Measurements from ENCODE around the gene MAGEB17.
"Not testable (repeated sequence)": the region's sequence is repeated elsewhere in the genome, so short reads cannot be mapped to it uniquely, and the experiment has no call there.

The MAGEB17 gene

DNA sequence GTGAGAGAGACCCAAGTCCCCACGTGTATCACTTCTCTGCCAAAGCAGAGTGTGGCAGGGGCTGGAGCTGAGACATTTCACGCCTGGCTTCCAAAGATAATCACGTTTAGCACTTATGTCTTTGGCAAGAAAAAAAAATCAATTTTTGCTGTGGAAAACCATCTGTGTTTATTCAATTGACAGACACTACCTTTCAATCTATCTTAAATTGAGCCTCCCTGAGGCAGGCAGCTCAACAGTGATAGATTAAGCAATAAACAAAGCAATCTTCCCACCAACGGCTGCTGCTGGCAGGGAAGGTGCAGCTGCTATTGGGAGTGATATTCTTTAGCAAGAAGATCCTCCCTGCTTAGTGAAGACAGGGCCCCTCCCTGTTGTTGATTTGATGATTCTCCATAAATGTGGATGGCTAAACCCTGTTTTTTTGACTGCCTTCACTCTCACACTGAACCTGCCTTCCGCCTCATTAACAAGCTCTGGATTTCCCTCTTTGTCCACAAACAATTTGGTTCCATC is 11.6 kb upstream of the MAGEB17 start:
- no peak for DNase-seq (ENCODE audit: low read depth in 1 of 2, low spot score in 1 of 2)

DNA sequence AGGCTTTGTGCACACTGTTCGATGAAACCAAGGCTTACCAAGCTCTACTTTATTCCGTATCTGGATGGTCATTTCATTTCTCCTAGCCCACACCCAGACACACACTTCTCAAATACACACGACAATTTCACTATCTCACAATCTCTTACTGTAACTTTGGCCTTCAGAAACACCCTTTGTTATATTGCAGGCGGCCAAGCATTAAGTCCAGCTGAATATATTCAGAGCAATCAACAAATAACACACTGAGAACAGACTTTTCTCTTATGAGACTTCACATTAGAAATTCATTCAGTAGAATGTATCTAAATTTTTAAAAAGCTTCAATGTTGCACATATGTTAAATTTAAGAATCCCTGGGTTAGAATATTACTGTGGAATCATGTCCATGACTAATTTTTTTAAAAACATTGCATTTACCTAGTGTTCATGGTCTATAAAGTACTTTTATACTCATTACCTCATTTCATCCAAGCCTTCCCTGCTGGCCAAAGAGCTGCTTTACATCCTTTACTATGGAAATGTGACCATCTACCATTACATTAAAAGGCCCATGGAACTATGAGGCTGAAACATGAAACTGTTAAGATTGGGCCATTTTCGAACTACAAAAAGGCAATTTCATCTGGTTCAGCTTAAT is 10.5 kb upstream of the MAGEB17 start:
- no peak for DNase-seq (ENCODE audit: low read depth in 1 of 2, low spot score in 1 of 2)

DNA sequence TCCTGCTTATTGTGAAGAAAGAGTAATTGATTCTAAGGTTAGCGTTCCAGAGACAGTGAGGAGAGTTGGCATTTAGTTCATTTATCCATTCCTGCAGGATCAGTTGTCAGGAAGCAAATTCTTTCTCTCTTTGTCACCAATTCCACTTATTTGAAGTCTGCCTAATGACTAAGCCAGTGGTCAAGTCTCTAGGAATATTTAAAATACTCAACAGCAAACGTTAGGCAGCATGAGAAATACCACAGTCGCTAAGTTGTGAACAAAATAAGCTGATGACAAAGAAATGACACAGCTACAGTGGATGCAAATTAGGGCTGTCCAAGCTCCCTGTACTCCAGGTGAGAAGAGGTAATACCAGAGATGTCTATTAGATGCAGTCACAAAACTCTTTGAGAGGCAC is 6.6 kb upstream of the MAGEB17 start:
- no peak for DNase-seq (ENCODE audit: low read depth in 1 of 2, low spot score in 1 of 2)

DNA sequence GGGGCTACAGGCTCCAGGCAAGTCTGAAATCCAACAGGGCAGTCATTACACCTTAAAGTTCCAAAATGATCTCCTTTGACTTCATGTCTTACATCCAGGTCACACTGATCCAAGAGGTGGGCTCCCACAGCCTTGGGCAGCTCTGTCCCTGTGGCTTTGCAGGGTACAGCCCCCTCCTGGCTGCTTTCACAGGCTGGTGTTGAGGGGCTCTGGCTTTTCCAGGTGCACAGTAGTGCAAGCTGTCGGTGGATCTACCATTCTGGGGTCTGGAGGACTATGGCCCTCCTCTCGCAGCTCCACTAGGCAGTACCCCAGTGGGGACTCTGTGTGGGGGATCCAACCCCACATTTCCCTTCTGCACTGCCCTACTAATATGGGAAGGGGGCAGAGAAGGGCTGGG is 6.1 kb upstream of the MAGEB17 start:
- not testable (repeated sequence) for DNase-seq (ENCODE audit: low read depth in 1 of 2, low spot score in 1 of 2)

DNA sequence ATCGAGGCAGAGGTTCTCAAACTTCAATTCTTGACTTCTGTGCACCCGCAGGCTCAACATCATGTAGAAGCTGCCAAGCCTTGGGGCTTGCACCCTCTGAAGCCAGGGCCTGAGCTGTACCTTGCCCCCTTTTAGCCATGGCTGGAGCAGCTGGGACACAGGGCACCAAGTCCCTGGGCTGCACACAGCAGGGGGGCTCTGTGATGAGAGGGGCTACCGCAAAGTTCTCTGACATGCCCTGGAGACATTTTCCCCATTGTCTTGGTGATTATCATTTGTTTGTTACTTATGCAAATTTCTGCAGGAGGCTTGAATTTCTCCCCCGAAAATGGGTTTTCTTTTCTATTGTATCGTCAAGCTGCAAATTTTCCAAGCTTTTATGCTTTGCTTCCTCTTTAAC is 4.9 kb upstream of the MAGEB17 start:
- no peak for DNase-seq (ENCODE audit: low read depth in 1 of 2, low spot score in 1 of 2)

DNA sequence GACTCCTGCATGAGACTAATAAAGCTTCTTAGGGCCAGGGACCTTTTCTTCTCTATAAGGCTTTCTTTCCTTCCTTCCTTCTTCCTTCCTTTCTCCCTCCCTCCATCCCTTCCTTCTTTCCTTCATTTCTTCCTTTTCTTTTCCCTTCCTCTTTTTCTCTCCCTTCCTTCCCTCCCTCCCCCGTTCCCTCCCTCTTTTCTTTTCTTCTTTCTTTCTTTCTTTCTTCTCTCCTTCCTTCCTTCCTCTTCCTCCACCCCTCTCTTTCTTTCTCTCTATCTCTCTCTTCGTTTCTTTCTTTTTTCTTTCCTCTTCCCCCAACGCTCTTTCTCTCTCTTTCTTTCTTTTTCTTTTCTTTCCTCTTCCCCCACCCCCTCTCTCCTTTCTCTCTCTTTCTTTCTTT is 2.5 kb upstream of the MAGEB17 start:
- no peak for DNase-seq (ENCODE audit: low read depth in 1 of 2, low spot score in 1 of 2)

DNA sequence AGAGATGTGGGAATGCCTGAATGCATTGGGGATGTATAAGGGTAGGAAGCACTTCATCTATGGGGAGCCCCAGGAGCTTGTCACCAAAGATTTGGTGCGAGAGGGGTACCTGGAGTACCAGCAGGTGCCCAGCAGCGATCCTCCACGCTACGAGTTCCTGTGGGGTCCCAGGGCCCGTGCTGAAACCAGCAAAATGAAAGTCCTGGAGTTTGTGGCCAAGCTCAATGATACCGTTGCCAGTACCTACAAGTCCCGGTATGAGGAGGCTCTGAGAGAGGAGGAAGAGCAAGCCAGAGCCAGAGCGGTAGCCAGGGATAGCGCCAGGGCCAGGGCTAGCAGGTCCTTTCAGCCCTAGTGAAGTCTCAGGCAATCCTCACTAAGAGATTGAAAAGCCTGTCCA is 3.8 kb downstream of the MAGEB17 start:
- DNase-seq (ENCODE audit: low read depth in 1 of 2, low spot score in 1 of 2) = no peak

DNA sequence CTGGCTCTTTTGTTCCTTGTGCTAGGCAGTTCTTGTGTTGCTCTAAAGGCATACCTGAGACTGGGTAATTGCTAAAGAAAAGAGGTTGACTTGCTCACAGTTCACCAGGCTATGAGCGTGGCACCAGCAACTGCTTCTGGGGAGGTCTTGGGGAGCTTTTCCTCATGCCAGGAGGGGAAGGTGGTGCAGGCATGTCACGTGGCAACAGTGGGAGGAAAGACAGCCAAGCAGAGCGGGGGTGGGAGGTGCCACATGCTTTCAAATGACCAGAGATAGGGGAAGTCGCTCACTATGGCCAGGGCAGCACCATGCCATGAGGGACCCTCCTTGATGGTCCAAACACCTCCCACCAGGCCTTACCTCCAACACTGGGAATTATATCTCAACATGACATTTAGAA is 4.7 kb downstream of the MAGEB17 start:
- no peak for DNase-seq (ENCODE audit: low read depth in 1 of 2, low spot score in 1 of 2)

DNA sequence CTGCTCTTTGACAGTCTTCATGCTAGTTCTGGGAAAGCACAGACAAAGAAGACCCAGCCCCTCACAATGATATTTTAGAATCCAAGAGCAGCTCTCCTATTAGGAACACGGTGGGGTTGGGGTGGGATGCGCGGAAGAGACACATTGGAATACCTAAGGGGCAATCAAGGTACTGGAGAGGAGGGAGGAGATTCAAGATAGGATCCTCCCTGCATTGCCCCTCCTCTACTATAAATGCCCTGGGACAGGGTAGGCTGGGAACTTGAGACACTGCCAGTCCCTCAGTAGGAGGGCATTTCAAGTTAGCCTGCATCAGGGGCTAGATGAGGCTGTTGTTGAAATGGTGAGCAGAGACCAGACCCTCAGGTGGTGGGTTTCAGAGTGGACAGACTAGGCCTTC is 5.1 kb downstream of the MAGEB17 start:
- no peak for DNase-seq (ENCODE audit: low read depth in 1 of 2, low spot score in 1 of 2)

DNA sequence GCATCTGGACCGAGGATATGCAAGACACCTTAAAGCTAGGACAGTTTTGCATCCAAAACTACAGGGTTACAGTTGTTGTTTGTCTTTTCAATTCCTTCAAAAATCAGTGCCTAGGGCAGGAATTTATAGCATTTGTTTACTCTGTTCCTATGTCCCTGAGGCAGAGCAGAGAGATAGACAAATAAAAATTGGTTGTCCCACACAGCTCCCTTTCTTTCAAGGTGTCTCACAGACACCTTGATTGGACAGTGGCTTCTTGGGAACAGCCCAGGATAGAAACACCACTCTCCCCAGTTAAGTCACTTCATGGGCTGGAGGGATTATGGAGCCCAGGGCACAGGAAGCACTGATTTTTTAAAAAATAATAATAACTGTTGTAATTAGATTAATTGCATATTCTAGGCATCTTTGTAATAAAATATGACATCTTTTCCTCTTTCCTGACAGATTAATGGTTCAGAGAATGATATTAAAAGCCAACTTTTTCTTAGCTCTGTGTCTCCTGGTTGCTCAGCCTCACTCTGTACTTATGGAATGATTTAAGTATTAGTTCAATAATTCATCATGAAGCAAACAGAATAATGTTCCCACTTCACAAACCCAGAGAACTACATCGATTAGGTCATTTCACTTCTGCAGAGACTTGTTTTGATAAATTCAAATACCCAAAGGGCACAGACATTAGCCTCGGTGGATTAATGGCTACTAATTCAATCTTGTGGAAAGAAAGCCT is 8.2 kb downstream of the MAGEB17 start:
- no peak for DNase-seq (ENCODE audit: low read depth in 1 of 2, low spot score in 1 of 2)

DNA sequence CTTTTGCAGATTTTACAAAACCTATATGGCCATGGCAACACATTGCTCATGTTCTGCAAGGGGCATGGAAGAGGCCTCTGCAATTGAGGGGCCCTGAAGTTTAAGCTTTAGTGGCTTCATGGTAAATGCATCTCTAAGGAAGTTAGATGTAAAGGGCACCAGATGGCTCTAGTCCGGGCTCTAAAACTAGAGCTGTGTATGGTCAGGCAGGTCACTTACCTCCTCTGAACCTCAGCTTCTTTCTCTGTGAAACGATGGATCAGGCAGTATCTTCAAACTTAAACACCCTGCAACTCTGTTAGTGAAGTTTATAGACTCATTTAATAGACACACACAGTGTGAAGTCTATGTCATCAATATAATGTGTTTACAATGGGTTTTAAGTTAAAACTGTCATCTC is 10.0 kb downstream of the MAGEB17 start:
- DNase-seq (ENCODE audit: low read depth in 1 of 2, low spot score in 1 of 2) = no peak

DNA sequence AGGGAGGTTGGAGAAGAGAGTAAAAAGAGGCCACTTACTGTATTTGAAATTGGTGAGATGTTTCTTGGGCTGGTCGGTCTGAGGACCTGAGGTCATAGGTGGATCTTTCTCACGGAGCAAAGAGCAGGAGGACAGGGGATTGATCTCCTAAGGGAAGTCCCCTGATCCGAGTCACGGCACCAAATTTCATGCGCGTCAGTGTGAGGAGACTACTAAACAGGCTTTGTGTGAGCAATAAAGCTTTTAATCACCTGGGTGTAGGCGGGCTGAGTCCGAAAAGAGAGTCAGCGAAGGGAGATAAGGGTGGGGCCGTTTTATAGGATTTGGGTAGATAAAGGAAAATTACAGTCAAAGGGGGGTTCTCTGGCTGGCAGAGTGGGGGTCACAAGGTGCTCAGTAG is 16.6 kb downstream of the MAGEB17 start:
- not testable (repeated sequence) for DNase-seq (ENCODE audit: low read depth in 1 of 2, low spot score in 1 of 2)

DNA sequence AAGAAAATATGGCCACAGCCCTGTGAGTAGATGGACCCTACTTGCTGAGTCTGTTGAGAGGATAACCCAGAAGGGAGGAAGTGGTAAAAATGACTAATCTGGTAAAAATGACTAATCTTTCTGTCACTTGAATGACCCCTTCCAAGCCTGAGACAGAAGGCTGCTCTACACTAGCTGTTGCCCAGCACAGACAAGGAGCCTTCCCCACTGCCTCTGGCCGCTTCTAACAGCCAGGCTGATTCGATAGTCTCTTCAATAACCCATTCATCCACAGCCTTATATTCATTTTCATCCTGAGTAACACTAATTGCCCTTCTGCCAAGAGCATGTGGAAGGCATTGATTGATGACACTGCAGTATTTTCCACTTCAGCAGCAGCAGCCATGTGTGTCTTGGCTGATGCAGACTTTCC is 18.4 kb downstream of the MAGEB17 start:
- DNase-seq (ENCODE audit: low read depth in 1 of 2, low spot score in 1 of 2) = no peak

DNA sequence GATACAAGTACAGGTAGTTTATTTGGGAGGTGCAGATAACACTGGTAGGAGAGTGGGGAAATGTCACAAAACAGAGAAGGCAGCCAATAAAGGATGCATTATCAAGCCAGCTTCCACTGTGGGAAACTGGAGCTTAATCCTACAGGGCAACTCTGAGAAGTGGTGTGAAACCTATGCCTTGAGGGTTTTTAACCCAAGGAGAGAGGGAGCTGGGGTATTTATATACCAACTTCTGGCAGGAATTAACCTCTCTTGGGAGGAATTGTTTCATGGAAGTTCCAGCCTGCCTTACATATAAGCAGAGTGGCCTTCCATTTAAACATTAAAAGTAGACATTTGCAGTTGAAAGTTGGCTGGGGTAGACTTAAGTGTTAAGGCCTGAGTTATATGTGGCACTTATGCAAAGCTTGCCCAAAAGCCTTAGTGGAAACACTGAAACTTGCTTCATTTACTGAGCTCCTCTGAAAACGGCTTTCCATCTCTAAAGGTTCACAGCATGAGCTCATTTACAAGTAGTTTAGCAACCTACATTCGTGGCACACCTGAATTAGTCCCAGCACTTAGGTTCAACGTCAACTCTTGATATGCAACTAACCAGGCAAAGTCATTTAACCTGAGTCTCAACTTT is 19.2 kb downstream of the MAGEB17 start:
- no peak for DNase-seq (ENCODE audit: low read depth in 1 of 2, low spot score in 1 of 2)

DNA sequence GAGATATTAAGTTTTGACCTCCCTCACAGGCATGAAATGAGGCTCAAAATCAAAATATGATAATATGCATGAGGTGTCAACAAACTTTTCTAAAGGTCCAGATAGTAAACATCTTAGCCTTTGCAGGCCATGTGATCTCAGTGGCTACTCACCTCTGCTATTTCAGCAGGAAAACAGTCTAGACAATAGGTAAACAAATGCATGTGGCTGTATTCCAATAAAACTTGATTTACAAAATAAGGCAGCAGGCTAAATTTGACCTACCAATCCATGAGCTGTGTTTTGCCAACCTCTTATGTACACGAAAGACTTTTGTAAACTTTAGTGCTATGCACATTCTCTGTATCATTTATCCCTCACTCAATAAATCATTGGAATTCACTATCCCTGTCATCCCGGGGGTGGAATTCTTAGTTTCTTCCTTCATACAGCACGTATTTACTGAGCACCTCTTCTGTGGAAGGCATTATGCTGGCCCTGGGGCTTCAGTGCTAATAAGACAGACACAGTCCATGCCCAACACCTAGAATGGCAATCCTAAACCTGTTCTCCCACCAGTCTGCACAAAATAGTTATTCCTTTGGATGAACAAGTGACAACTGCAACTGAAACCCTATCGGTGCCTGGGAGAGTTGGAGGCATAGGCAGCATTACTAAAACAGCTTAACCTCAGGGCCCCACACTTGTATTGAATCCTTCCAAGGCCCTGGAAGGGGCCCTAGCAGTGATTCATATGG is 19.9 kb downstream of the MAGEB17 start:
- no peak for DNase-seq (ENCODE audit: low read depth in 1 of 2, low spot score in 1 of 2)

DNA sequence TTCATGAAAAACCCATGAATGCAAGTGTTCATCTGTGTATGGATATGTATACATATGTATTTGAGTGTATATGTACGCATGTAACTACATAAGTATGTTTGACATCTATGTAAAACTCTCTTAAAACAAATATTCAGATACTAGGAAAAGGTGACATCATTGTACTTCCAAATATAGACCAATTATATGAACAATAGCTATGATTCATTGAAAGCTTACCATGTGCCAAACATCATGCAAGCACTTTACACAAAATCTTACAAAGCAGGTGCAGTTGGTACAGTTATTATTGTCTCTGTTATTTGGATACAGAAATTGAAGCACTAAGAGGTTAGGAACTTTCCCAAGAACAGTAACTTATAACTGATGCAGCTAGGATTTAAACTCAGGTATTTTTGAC is 21.4 kb downstream of the MAGEB17 start:
- DNase-seq (ENCODE audit: low read depth in 1 of 2, low spot score in 1 of 2) = no peak

DNA sequence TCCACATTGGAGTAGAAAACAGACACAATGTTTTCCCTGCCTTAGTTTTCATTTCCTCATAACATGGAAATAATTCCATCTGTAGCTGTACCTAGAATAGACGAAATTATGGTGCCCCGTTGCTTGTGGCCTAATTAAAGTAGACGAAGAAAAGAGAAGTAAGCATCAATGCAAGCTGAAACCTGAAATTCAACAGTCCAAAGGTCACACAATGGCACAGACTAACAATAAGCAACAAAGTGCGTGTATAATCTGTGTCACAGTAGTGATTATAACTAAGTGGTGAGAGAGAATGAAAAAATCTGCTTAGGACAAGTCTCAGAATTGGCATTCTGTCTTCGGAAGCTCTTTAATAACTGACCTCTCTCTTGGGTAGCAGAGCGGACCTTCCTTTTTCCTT is 24.3 kb downstream of the MAGEB17 start:
- no peak for DNase-seq (ENCODE audit: low read depth in 1 of 2, low spot score in 1 of 2)

DNA sequence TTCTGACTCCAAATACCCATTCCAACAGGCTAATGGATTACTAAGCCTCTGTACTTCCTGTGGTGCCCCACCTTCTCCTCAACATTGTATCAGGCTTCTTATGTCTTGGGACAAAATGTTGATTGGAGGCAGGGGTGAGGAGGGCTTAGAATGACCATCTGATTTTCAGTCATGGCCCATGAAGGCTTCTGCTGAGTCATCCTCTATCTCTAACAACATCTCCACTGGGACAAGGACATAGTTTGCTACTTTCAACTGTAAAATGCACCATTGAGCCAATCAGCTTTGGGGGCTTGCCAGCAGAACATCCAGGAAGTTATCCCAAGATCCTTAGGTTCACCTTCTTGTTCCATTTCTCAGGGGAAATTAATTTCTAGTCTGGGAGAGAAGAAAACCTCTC is 29.5 kb downstream of the MAGEB17 start:
- DNase-seq (ENCODE audit: low read depth in 1 of 2, low spot score in 1 of 2) = no peak

DNA sequence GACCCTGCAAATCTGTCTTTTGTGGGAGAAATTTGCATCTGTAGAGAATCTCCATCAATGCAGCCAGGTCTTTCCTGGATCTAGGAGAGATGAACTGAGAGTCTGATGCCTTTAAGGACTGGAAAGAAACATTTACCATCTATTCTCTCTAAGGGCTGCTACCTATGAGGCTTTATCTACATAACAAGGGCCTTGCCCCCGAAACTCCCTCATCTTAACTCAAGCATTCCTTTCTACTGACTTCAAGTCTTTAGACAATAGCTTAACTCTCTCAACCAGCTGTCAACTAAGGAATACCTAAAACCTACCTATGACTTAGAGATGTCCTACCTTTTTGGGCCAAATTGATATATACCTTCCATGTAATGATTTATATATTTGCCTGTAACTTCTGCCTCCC is 32.1 kb downstream of the MAGEB17 start:
- DNase-seq (ENCODE audit: low read depth in 1 of 2, low spot score in 1 of 2) = no peak

DNA sequence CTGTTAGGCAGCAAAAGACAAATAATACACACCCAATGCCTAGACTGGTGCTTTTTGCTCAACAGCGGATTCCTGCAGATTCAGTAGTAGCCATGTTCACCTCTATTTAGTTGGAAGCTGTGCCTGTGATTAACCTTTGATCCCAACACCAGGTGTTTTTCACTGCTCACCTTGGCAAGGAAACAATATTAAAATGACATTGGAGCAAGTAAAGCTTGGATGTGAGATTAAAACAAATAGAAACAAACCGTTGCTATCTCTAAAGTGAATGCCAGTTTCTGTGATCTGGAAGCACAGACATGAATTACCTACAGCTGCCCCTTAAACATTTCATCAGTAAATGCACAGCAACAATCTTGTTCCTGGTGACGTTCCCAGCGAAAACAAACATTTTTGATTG is 35.7 kb downstream of the MAGEB17 start:
- no peak for DNase-seq (ENCODE audit: low read depth in 1 of 2, low spot score in 1 of 2)

DNA sequence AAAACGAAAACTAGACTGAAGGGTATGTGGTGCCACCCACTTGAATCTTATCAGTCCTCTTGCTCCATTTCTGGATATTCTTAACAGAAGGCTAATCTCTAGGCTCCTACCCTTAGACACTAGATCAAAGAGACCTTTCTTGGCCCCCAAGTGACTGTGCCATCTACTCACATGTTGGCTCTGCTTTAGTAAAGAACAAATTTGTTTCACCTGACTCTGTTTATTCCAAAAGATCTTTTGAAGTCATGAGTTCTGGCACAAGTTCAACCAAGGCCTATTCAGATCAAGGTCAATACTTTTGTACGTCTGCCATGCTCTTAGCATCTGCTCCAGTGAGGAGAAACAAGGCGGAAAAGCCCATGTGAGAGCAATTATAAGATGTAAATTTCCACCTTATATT is 37.3 kb downstream of the MAGEB17 start:
- no peak for DNase-seq (ENCODE audit: low read depth in 1 of 2, low spot score in 1 of 2)

DNA sequence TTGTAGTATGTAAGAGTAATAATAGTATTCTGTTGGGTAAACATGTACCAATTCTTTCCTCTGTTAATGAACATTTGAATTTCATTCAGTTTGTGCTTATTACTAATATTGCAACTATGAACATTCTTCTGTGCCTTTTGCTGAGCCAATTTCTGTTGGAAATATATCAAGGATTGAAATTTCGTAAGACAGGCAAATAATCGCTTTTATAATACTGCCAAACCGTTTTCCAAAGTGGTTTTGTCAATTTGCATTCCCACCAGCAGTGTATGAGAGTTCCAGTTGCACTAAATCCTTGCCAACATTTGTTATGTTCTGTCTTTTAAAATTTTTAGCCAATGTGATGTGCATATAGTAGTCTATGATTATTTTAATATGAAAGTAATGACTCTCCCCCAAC is 38.6 kb downstream of the MAGEB17 start:
- no peak for DNase-seq (ENCODE audit: low read depth in 1 of 2, low spot score in 1 of 2)
